T-helper 2 cell treated with Interferon-gamma antibody and Interleukin-4, amounts not matched to agents 5 μg/mL and 100 μg/mL, for 36 hours (primary cell): ENCODE measurements around the gene EXPH5.
"Not testable (repeated sequence)": the region's sequence is repeated elsewhere in the genome, so short reads cannot be mapped to it uniquely, and the experiment has no call there.

Source experiments
- DNase-seq: peaks from one replicate; pipeline ENCODE4 v3.0.0; 2021; ENCODE audit warnings: low spot score
- H3K27ac Mint-ChIP-seq: one replicate; pipeline ENCODE4 v1.8.0; 2021; ENCODE audit warnings: mild to moderate bottlenecking, mixed read lengths
- H3K27me3 Mint-ChIP-seq: one replicate; pipeline ENCODE4 v1.8.0; 2021; ENCODE audit warnings: low read depth, mixed read lengths
- H3K36me3 Mint-ChIP-seq: one replicate; pipeline ENCODE4 v1.8.0; 2021; ENCODE audit warnings: low read depth, mixed read lengths
- H3K4me1 Mint-ChIP-seq: one replicate; pipeline ENCODE4 v1.8.0; 2021; ENCODE audit warnings: low read depth, mixed read lengths
- H3K4me3 Mint-ChIP-seq: one replicate; pipeline ENCODE4 v1.8.0; 2022; ENCODE audit warnings: mild to moderate bottlenecking, moderate library complexity, mixed read lengths
- H3K9me3 Mint-ChIP-seq: one replicate; pipeline ENCODE4 v1.8.0; 2021; ENCODE audit warnings: mixed read lengths

The EXPH5 gene

DNA sequence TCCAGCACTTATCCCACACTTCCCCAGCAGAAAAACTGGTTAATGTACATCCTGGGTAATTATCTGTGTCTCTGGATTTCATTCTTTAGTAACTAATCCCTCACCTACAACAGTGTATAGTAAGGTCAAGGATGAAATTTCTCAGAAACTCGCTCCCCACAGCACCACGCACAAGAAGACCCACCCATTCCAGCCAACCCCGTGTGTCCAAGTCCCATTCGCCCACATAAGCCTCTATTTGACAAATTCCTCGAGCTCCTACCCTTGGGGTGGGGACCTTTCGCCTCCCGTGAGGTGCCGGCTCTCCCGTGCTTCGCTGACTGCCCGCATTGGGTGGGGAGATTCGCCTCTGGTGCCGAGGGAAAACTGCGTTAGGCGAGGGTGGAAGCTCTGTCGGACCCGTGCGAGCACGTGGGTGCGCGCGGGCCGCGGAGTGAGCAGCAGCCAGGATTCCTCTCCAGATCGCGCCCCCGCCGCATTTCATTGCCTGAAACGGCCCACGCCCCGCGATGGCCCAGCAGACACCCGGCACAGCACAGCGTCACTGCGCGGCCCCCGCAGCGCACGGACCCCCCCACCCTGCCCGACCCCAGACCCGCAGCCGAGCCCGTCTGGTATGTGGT, 866 bp downstream of the EXPH5 start:
- Mint-ChIP-seq H3K4me3 (peak overlapping the region; percentile 88), H3K27ac (no peak overlapping the region), H3K27me3 (peaks cover 54% of the 10 kb centered on the region), H3K36me3 (peaks cover 3% of the 10 kb centered on the region), H3K9me3 (no peaks in the 10 kb centered on the region), H3K4me1 (peaks cover 14% of the 10 kb centered on the region)
- DNase-seq: peak; percentile 30

- no peak for DNase-seq
- Mint-ChIP-seq H3K4me3 (peak overlapping the region; percentile 88), H3K36me3 (peaks cover 3% of the 10 kb centered on the region), H3K27me3 (peaks cover 54% of the 10 kb centered on the region), H3K4me1 (peaks cover 14% of the 10 kb centered on the region), H3K27ac (no peak overlapping the region), H3K9me3 (no peaks in the 10 kb centered on the region)
These were observed 1.7 kb downstream of the EXPH5 start for GRCh38 chr11:108591893-108592292.

- Mint-ChIP-seq H3K4me3 (no peak overlapping the region), H3K27me3 (peaks cover 34% of the 10 kb centered on the region), H3K4me1 (peaks cover 14% of the 10 kb centered on the region), H3K9me3 (no peaks in the 10 kb centered on the region), H3K27ac (no peak overlapping the region), H3K36me3 (peaks cover 3% of the 10 kb centered on the region)
- DNase-seq: no peak
These were observed 4.4 kb downstream of the EXPH5 start for GRCh38 chr11:108589136-108589535.

- Mint-ChIP-seq H3K9me3 (no peaks in the 10 kb centered on the region), H3K4me1 (peaks cover 10% of the 10 kb centered on the region), H3K27ac (no peak overlapping the region)
These were observed 5.3 kb downstream of the EXPH5 start for GRCh38 chr11:108588287-108588686.

GRCh38 chr11:108587109-108587508, 6.5 kb downstream of the EXPH5 start:
- Mint-ChIP-seq H3K36me3 (no peaks in the 10 kb centered on the region), H3K9me3 (no peaks in the 10 kb centered on the region), H3K27ac (no peak overlapping the region), H3K4me3 (no peak overlapping the region), H3K4me1 (peaks cover 2% of the 10 kb centered on the region), H3K27me3 (peaks cover 16% of the 10 kb centered on the region)
- no peak for DNase-seq

More at GRCh38 chr11:108588287-108588686, 5.3 kb downstream of the EXPH5 start:
- no peak for DNase-seq
- no peak overlapping the region for H3K4me3 Mint-ChIP-seq
- H3K27me3 Mint-ChIP-seq: peaks cover 26% of the 10 kb centered on the region
- peaks cover under 1% of the 10 kb centered on the region for H3K36me3 Mint-ChIP-seq

GRCh38 chr11:108586600-108586999, 7.0 kb downstream of the EXPH5 start:
- Mint-ChIP-seq H3K27me3 (peaks cover 11% of the 10 kb centered on the region), H3K4me1 (peaks cover under 1% of the 10 kb centered on the region), H3K9me3 (no peaks in the 10 kb centered on the region), H3K4me3 (no peak overlapping the region), H3K36me3 (no peaks in the 10 kb centered on the region), H3K27ac (no peak overlapping the region)
- no peak for DNase-seq

- H3K4me1 Mint-ChIP-seq, H3K9me3 Mint-ChIP-seq, DNase-seq, H3K27me3 Mint-ChIP-seq, H3K27ac Mint-ChIP-seq, H3K36me3 Mint-ChIP-seq, H3K4me3 Mint-ChIP-seq: not testable (repeated sequence)
These were observed 7.4 kb downstream of the EXPH5 start for GRCh38 chr11:108586185-108586584.

- Mint-ChIP-seq H3K4me1 (no peaks in the 10 kb centered on the region), H3K9me3 (no peaks in the 10 kb centered on the region), H3K36me3 (no peaks in the 10 kb centered on the region), H3K4me3 (no peak overlapping the region), H3K27ac (no peak overlapping the region), H3K27me3 (peaks cover 6% of the 10 kb centered on the region)
- no peak for DNase-seq
These were observed 8.6 kb downstream of the EXPH5 start for GRCh38 chr11:108584973-108585372.

DNA sequence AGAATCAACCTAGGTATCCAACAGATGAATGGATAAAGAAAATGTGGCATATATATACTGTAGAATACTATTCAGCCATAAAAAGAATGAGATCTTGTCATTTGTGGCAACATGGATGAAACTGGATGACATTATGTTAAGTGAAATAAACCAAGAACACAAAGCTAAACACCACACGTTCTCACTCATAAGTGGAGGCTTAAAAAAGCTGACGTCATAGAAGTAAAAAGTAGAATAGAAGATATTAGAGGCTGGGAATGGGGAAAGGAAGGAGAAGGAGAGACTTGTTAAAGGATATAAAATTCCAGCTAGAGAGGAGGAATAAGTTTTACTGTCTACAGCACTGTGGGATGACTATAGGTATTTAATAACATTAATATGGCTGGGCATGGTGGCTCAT, 12.9 kb downstream of the EXPH5 start:
- H3K36me3 Mint-ChIP-seq: no peaks in the 10 kb centered on the region
- no peak overlapping the region for H3K27ac Mint-ChIP-seq
- no peak for DNase-seq
- H3K4me1 Mint-ChIP-seq: no peaks in the 10 kb centered on the region
- H3K4me3 Mint-ChIP-seq: no peak overlapping the region
- H3K27me3 Mint-ChIP-seq: peaks cover 20% of the 10 kb centered on the region
- no peaks in the 10 kb centered on the region for H3K9me3 Mint-ChIP-seq

DNA sequence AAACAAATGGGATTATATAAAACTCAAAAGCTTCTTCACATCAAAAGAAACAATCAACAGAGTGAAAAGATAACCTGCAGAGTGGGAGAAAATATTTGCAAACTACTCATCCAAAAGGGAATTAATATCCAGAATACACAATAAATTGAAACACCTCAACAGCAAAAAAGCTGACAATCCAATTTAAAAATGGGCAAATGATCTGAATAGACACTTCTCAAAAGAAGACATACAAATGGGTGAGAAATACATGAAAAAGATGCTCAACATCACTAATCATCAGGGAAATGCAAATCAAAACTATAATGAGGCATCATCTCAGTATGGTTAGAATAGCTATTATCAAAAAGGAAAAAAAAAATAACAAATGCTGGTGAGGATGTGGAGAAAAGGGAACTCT, 13.5 kb downstream of the EXPH5 start:
- H3K36me3 Mint-ChIP-seq: no peaks in the 10 kb centered on the region
- H3K27ac Mint-ChIP-seq: no peak overlapping the region
- H3K9me3 Mint-ChIP-seq: no peaks in the 10 kb centered on the region
- H3K4me3 Mint-ChIP-seq: no peak overlapping the region
- no peaks in the 10 kb centered on the region for H3K4me1 Mint-ChIP-seq
- H3K27me3 Mint-ChIP-seq: peaks cover 20% of the 10 kb centered on the region
- no peak for DNase-seq

DNA sequence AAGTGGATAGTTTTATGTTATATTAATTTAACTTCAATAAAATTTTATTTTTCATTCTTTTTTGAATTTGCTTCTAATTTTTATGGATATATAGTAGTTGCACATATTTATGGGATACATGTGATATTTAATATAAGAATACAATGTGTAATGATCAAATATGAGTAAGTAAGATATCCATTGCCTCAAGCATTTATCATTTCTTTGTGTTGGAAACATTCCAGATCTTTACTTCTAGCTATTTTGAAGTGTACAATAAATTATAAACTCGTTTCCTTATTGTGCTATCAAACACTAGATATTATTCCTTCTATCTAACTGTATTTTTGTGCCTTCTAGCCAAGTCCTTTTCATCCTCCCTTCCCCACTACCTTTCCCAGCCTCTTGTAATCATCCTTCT, 17.0 kb downstream of the EXPH5 start:
- Mint-ChIP-seq H3K27ac (no peak overlapping the region), H3K4me1 (no peaks in the 10 kb centered on the region), H3K4me3 (no peak overlapping the region), H3K36me3 (no peaks in the 10 kb centered on the region), H3K27me3 (peaks cover 20% of the 10 kb centered on the region), H3K9me3 (no peaks in the 10 kb centered on the region)
- no peak for DNase-seq

- Mint-ChIP-seq H3K27ac (no peak overlapping the region), H3K4me3 (no peak overlapping the region), H3K27me3 (peaks cover 15% of the 10 kb centered on the region), H3K36me3 (no peaks in the 10 kb centered on the region), H3K9me3 (no peaks in the 10 kb centered on the region), H3K4me1 (no peaks in the 10 kb centered on the region)
- DNase-seq: no peak
These were observed 18.9 kb downstream of the EXPH5 start for GRCh38 chr11:108574675-108575074.

DNA sequence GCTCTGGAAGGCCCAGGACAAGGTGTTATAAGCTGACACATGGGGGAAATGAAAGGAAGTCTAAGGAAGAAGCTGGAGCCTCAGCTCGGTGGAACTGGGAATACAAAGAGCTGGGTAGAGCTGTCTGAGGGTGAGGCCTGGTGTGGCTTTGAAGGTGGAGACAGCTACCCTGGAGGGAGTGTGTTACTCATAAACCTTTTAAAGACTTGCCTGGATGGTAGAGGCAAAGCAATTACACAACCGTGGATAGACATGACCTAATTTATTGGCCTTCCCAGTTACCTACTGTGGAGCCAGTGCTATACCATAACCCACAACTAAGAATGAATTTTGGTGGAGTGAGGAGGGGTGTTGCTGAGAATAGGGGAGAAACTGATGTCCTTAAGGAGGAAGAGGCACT, 22.6 kb downstream of the EXPH5 start:
- Mint-ChIP-seq H3K36me3 (no peaks in the 10 kb centered on the region), H3K4me1 (no peaks in the 10 kb centered on the region), H3K27ac (no peak overlapping the region), H3K27me3 (no peaks in the 10 kb centered on the region), H3K9me3 (no peaks in the 10 kb centered on the region), H3K4me3 (no peak overlapping the region)
- no peak for DNase-seq

DNA sequence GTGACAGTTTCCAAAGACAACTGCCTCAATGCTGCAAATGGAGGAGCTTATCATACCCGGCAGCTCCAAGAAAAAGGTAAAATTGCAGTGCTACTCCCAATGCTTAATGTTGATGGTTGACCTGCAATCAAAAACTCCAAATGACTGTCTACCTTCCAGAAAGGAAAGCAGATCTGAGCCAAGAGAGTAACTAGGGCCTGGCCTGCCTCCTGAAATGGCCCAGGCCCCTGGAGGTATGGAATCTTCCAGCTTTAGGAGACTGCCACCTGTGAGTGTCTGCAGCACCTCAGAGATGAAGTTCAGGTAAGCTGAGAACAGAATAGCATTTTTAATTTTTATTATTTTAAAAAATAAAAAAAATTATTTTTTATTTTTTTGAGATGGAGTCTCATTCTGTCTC, 23.7 kb downstream of the EXPH5 start:
- no peaks in the 10 kb centered on the region for H3K36me3 Mint-ChIP-seq
- H3K4me1 Mint-ChIP-seq: no peaks in the 10 kb centered on the region
- H3K27me3 Mint-ChIP-seq: no peaks in the 10 kb centered on the region
- no peak overlapping the region for H3K4me3 Mint-ChIP-seq
- no peak for DNase-seq
- H3K27ac Mint-ChIP-seq: no peak overlapping the region
- H3K9me3 Mint-ChIP-seq: no peaks in the 10 kb centered on the region

DNA sequence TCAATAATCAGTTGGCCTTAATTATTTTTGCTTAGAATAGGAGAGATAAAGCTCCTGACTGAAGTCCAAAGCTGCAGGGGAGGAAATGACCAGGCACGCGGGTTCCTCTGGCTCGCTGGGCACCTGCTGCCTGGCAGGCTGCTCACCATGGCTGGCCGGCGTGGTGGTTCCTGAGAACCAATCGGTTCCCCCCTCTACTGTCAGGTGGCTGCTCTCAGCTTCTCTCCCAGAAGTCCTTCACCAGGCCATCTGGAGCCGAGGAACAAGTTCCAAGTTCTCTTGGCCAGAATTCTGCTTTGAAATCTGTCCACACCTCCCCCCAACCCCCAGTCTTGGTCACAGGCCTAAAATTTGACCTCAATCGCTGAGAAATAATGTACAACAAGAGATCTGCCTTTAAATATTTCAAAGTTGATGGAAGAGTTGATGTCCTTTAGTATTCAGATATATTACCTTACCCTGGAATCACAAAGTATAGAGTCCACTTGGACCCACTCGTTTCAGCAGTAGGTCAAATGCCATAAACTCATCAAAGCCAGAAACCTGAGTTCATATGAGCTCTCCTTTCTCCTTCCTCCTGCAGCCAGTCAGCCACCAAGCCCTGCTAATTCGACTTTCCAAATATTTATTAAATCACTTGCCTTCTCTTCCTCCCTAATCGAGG, 25.2 kb downstream of the EXPH5 start:
- no peak overlapping the region for H3K4me3 Mint-ChIP-seq
- H3K27me3 Mint-ChIP-seq: no peaks in the 10 kb centered on the region
- no peaks in the 10 kb centered on the region for H3K4me1 Mint-ChIP-seq
- H3K27ac Mint-ChIP-seq: no peak overlapping the region
- H3K9me3 Mint-ChIP-seq: no peaks in the 10 kb centered on the region
- no peaks in the 10 kb centered on the region for H3K36me3 Mint-ChIP-seq
- DNase-seq: no peak
